Activated CD8-positive, alpha-beta T cell treated with anti-CD3 and anti-CD28 coated beads for 36 hours (primary cell): ENCODE measurements around the gene C6orf141. TPM values are rescaled to one million over a fixed set of nuclear protein-coding genes. Genes with fewer than 3 reads are reported as not detected.
A peak's percentile ranks its signal among the peaks of the same experiment; 100 is the strongest.

ENCODE experiments used
- ATAC-seq: fragments of 200-7000 bp; cut with Tn5 transposase; one replicate; pipeline ENCODE4 v1.10.0; 2021; ENCODE audit warnings: mild to moderate bottlenecking, moderate library complexity
- CTCF ChIA-PET: fragments of 350-600 bp; sonication (Branson Sonifier 250); formaldehyde crosslinking; loops from one replicate; lab custom pipeline; 2021; ENCODE audit warnings: antibody characterized with exemption; lab: Charles Lee
- POLR2A ChIA-PET: fragments of 350-600 bp; sonication (Branson Sonifier 250); formaldehyde crosslinking; loops from one replicate; lab custom pipeline; 2021; ENCODE audit warnings: antibody characterized with exemption; lab: Charles Lee
- DNase-seq: peaks from one replicate; pipeline ENCODE4 v3.0.0-alpha.2; 2020
- H3K27ac Mint-ChIP-seq: one replicate; pipeline ENCODE4 v1.8.0; 2021; ENCODE audit warnings: mild to moderate bottlenecking, mixed read lengths
- H3K27me3 Mint-ChIP-seq: one replicate; pipeline ENCODE4 v1.8.0; 2021; ENCODE audit warnings: mixed read lengths
- H3K36me3 Mint-ChIP-seq: one replicate; pipeline ENCODE4 v1.8.0; 2021; ENCODE audit warnings: low read depth, mixed read lengths
- H3K4me1 Mint-ChIP-seq: one replicate; pipeline ENCODE4 v1.8.0; 2021; ENCODE audit warnings: low read depth, mixed read lengths
- H3K4me3 Mint-ChIP-seq: one replicate; pipeline ENCODE4 v1.8.0; 2021; ENCODE audit warnings: mild to moderate bottlenecking, moderate library complexity, mixed read lengths
- H3K9me3 Mint-ChIP-seq: one replicate; pipeline ENCODE4 v1.8.0; 2021; ENCODE audit warnings: mixed read lengths
- CTCF ChIP-seq: fragments of 200-600 bp; IDR thresholded peaks from one replicate; pipeline ENCODE4 v1.8.0; 2022; ENCODE audit warnings: antibody characterized with exemption, mild to moderate bottlenecking
- intact Hi-C: fragments of 100-400 bp; cut with micrococcal nuclease; formaldehyde crosslinking; loops from one replicate; pipeline ENCODE4 v1.10.0; 2022
- total RNA-seq, 2 experiments: library from RNA; stranded (reverse); gene quantifications; one replicate each; pipeline ENCODE4 v1.2.3, GENCODE V29; 2021

C6orf141 gene
- total RNA-seq, 2 experiments from 2014 or later: 0.43 to 0.87 TPM

GRCh38 chr6:49546331-49546730 is 4.1 kb upstream of the C6orf141 start:
- intact Hi-C loops: no loop called here
- no peak for ATAC-seq
- Mint-ChIP-seq H3K4me3 (no peak overlapping the region), H3K9me3 (no peaks in the 10 kb centered on the region), H3K27me3 (peaks cover 16% of the 10 kb centered on the region), H3K4me1 (peaks cover 11% of the 10 kb centered on the region), H3K36me3 (no peaks in the 10 kb centered on the region), H3K27ac (no peak overlapping the region)
- no peak for TF ChIP-seq CTCF
- CTCF ChIA-PET: interaction anchor here (1.3 to 1.7 kb wide), 2 partner anchors 13 to 14 kb away, joined by 3 to 9 read pairs; no protein-coding TSS in a partner anchor
- no peak for DNase-seq
- POLR2A ChIA-PET: no interaction called here

GRCh38 chr6:49548613-49549304 is 1.7 kb upstream of the C6orf141 start:
- H3K27me3 Mint-ChIP-seq: peaks cover 22% of the 10 kb centered on the region
- intact Hi-C loops: no loop called here
- POLR2A ChIA-PET: no interaction called here
- DNase-seq (no peak), ATAC-seq (no peak)
- CTCF ChIA-PET: interaction anchor here (1.5 to 4.8 kb wide), 2 partner anchors 17 to 58 kb away, joined by 3 to 41 read pairs; no protein-coding TSS in a partner anchor
- H3K36me3 Mint-ChIP-seq: no peaks in the 10 kb centered on the region
- peaks cover 21% of the 10 kb centered on the region for H3K4me1 Mint-ChIP-seq
- no peak overlapping the region for H3K27ac Mint-ChIP-seq
- no peak overlapping the region for H3K4me3 Mint-ChIP-seq
- TF ChIP-seq CTCF: no peak
- no peaks in the 10 kb centered on the region for H3K9me3 Mint-ChIP-seq

GRCh38 chr6:49549691-49550491 is 577 bp upstream of the C6orf141 start:
- Mint-ChIP-seq H3K9me3 (no peaks in the 10 kb centered on the region), H3K4me1 (peaks cover 21% of the 10 kb centered on the region), H3K27ac (no peak overlapping the region), H3K4me3 (peak overlapping the region; percentile 72), H3K27me3 (peaks cover 28% of the 10 kb centered on the region), H3K36me3 (no peaks in the 10 kb centered on the region)
- ChIA-PET CTCF (interaction anchor here (0.6 to 4.8 kb wide), 3 partner anchors 18 to 309 kb away, joined by 3 to 41 read pairs (median 4); no protein-coding TSS in a partner anchor), POLR2A (no interaction called here)
- DNase-seq (no peak), ATAC-seq (no peak)
- intact Hi-C loops: no loop called here
- TF ChIP-seq CTCF: no peak

GRCh38 chr6:49551078-49551865 is 804 bp downstream of the C6orf141 start:
- CTCF ChIA-PET: interaction anchor here (0.6 to 4.8 kb wide), 6 partner anchors 10 to 308 kb away, joined by 3 to 41 read pairs (median 4); no protein-coding TSS in a partner anchor
- H3K27me3 Mint-ChIP-seq: peaks cover 28% of the 10 kb centered on the region
- intact Hi-C loops: no loop called here
- H3K9me3 Mint-ChIP-seq: no peaks in the 10 kb centered on the region
- H3K4me3 Mint-ChIP-seq: peak overlapping the region; percentile 72
- no peak overlapping the region for H3K27ac Mint-ChIP-seq
- no peaks in the 10 kb centered on the region for H3K36me3 Mint-ChIP-seq
- POLR2A ChIA-PET: no interaction called here
- ATAC-seq (peak; percentile 50), DNase-seq (peak; percentile 7)
- no peak for TF ChIP-seq CTCF
- peaks cover 21% of the 10 kb centered on the region for H3K4me1 Mint-ChIP-seq
